Measurements from ENCODE around the gene FAM168A.
A peak's percentile ranks its signal among the peaks of the same experiment; 100 is the strongest.

The FAM168A gene

DNA sequence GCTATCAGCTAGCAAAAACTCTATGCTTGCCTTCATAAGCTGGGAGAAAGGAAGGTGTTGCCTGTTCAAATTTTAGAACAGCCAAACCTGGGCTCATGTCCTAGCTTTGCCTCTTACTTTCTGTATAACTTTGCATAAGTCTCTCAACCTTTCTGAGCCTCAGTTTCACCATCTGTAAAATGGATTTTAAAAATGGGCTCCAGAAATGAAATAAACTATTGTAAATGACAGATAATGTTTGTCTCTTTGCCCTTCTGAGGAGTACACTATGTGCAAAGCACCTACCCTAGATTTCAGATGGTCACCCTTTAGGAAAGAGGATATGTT, 68.7 kb downstream of the FAM168A start:
- FAIRE-seq (no peak), DNase-seq (ENCODE audit: insufficient read length, low spot score) (no peak)
- TF ChIP-seq POLR2A (IDR thresholded peaks at IDR 0.05; ENCODE audit: low read depth, low read length) = no peak

DNA sequence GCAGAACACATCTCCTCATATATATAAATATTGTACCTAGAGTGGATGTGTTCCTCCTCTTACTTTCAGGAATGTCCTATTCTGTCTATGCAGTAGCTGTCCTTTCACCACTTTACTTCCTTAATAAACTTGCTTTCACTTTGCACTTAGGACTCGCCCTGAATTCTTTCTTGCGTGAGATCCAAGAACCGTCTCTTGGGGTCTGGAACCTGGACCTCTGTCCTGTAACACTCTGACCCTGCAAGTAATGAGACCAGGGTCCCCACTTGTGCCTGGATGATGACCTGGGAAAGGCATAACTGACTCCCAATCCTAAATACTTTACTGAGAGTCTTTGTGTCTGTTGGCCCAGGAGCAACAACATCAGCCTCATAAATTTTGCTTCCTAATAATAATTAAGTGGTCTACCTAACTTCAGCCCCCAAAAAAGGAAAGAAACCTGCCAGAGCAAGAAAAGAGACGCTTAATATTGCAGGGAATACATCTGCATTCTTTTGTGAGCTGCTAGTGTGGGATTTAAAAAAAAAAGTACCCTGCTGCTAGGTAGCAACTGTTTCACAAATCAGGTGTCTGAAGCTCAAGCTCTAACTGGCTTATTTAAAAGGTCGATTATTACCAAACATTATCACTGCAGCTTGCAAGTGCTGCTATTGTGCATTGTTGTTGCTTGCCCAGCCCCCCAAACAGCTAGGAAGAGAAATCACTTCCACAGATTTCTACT, 69.3 kb downstream of the FAM168A start:
- FAIRE-seq (no peak), DNase-seq (ENCODE audit: insufficient read length, low spot score) (no peak)
- TF ChIP-seq POLR2A (IDR thresholded peaks at IDR 0.05; ENCODE audit: low read depth, low read length) = no peak

DNA sequence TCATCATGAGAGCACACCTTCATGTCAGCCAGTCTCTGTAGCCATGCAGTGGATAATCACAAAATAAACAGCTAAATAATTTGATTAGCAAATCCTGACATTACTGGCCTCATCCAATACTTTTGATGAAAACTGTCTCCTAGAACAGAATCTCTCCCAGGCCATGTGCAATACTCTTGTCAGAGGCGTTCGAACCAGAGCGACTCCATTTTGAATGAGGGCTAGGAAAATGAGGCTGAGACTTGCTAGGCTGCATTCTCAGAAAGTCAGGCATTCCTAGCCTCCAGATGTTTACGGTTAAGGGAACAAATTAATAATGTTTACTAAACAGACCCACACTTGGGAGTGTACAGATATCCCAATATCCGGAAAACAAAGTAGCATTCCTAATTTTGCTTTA, 69.9 kb downstream of the FAM168A start:
- TF ChIP-seq POLR2A (IDR thresholded peaks at IDR 0.05; ENCODE audit: low read depth, low read length) = no peak
- DNase-seq (ENCODE audit: insufficient read length, low spot score) (no peak), FAIRE-seq (no peak)

DNA sequence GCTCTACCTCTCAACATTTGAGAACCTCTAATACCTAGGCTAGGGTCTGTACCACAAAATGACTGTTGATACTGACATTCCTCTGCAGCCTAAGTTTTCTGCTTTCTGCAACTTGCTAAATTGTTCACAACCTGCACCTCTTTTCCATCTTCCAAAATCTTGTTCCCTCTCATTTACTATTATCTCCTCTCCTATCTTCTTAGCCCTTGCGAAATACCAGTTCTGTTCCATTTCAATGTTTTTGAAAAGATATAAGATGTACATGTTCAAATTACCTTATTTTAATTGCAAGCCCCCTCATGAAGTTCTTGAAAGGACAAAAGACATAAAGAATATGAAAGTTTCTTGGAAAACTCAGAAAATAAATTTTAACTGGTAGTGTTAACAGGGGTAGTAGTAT, 72.3 kb downstream of the FAM168A start:
- TF ChIP-seq POLR2A (IDR thresholded peaks at IDR 0.05; ENCODE audit: low read depth, low read length) = no peak
- FAIRE-seq = no peak
- no peak for DNase-seq (ENCODE audit: insufficient read length, low spot score)

DNA sequence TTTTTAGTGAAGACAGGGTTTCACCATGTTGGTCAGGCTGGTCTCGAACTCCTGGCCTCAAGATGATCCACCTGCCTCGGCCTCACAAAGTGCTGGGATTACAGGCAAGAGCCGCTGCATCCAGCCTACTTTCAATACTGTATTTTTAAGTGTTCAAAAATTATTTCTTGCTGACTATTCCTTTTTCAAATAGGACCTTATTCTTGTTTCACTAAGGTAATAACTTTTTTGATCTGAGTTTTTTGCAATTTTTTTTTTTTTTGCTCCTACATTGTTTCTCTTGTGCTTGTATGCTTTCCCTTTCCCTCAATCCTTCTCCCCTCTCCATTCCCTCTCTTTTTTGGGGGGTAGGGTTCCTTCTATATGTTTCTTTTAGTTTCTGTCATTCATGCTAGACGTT, 73.1 kb downstream of the FAM168A start:
- TF ChIP-seq POLR2A (IDR thresholded peaks at IDR 0.05; ENCODE audit: low read depth, low read length) = no peak
- no peak for DNase-seq (ENCODE audit: insufficient read length, low spot score)
- no peak for FAIRE-seq

DNA sequence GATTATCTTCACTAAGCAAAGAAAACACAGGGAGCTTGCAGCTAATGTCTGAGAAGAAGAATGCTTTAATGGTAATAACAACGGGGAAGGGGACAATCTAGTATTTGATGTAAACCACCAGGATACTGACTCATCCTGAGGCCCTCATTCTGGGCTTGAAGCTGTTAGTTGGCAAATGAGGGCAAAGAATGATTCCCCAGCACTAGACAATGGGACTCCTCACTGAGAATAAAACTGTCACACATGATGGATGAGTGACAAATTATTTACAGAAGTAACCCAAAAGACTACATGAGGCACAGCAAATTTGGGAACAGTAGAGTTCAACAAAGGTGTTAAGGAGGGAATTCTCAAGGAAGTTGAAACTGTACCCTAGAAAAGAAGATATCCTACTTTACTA, 76.3 kb downstream of the FAM168A start:
- peak; percentile 58 for FAIRE-seq
- no peak for TF ChIP-seq POLR2A (IDR thresholded peaks at IDR 0.05; ENCODE audit: low read depth, low read length)
- DNase-seq (ENCODE audit: insufficient read length, low spot score) = peak; percentile 11

DNA sequence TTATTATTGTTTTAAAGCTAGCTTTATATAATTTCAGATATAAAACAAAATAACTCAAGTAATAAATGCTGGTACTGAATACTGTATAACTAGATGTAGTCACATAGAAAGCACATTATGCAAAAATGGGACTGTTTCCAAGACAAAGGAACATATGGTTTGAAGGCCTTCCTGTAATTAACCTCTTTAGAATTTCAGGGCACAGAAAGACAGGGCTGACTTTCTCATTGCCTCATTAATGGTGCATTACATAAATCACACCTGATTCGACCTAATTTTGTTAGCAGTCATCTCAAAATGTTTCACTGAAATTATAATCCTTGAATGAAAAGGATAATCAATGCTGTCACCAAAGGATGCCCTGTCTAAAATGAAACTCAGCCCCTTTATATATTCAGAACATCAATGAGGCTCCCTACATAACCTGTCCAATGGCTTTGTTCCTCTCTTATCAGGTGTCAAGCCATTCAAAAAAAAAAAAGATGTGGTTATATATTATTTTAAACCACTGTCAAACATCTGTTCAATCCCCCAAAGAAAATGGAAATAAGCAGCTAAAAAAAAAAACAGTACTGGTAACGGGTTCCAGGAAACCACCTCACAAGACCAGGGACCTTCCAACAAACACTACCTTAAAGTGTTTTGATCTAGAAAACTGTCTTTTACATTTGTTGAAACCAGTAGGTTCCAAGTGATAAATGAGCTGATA, 77.4 kb downstream of the FAM168A start:
- no peak for TF ChIP-seq POLR2A (IDR thresholded peaks at IDR 0.05; ENCODE audit: low read depth, low read length)
- no peak for DNase-seq (ENCODE audit: insufficient read length, low spot score)
- no peak for FAIRE-seq

DNA sequence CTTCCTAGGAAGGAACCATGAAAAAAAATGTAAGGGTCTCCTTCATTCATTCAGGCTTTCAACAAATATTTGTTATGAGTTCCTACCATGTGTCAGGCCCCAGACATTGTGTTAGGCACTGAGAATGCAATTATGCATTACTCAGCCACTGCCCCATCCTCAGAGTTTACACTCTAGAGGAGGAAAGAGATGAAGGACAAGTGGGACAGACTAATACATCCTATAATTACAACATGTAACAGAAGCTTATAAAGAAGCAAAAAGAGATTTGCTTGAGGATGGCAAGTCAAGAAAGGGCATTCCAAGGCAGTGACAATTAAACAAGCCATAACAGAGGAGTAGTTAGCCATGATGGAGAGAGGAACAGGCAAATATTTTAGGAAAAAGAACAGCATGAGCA, 78.6 kb downstream of the FAM168A start:
- DNase-seq (ENCODE audit: insufficient read length, low spot score) = no peak
- TF ChIP-seq POLR2A (IDR thresholded peaks at IDR 0.05; ENCODE audit: low read depth, low read length) = no peak
- no peak for FAIRE-seq

DNA sequence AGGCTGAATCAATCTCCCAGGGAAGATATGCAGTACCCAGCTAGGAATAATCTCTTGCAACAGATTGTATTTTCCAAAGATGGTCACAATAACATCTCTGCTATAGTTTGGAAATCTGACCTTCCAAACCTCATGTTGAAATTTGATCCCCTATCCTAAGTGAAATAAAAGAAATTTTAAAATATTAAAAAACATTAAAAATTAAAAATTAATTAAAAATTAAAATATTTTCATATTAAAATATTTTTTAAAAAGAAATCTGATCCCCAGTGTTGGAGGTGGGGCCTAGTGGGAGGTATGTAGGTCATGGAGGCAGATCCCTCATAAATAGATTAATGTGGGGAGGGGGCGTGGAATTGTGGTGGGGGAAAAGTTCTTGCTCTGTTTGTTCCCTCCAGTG, 79.7 kb downstream of the FAM168A start:
- DNase-seq (ENCODE audit: insufficient read length, low spot score) (no peak), FAIRE-seq (no peak)
- no peak for TF ChIP-seq POLR2A (IDR thresholded peaks at IDR 0.05; ENCODE audit: low read depth, low read length)

DNA sequence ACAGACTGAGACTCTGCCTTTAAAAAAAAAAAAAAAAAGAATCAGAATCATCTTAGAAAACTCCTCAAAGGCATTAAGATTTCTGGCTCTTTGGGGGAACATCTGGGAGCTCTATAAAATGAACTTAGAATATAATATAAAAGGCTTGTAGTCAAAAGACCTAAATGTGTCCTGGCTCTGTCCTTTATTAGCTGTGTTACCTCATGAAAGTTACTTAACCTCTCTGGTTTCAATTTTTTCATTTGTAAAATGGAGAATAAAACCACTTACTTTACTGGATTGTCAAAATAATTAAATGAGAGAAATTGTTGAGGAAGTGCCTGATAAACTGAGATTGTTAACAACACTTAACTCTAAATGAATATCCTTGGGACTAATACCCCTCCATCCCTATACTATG, 81.8 kb downstream of the FAM168A start:
- FAIRE-seq = no peak
- no peak for TF ChIP-seq POLR2A (IDR thresholded peaks at IDR 0.05; ENCODE audit: low read depth, low read length)
- no peak for DNase-seq (ENCODE audit: insufficient read length, low spot score)

DNA sequence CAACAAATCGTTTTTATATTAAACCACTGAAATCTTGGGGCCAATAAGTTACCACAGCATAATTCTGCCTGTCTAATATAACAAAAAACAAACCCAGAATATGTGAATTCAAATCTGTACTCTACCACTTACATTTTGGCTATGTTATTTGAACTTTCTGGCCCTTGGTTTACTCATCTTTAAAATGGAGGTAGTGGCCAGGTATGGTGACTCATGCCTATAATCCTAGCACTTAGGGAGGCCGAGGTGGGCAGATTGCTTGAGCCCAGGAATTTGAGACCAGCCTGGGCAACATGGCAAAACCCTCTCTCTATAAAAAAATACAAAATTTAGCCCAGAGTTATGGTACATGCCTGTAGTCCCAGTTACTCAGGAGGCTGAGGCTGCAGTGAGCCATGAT, 84.2 kb downstream of the FAM168A start:
- FAIRE-seq = no peak
- no peak for TF ChIP-seq POLR2A (IDR thresholded peaks at IDR 0.05; ENCODE audit: low read depth, low read length)

DNA sequence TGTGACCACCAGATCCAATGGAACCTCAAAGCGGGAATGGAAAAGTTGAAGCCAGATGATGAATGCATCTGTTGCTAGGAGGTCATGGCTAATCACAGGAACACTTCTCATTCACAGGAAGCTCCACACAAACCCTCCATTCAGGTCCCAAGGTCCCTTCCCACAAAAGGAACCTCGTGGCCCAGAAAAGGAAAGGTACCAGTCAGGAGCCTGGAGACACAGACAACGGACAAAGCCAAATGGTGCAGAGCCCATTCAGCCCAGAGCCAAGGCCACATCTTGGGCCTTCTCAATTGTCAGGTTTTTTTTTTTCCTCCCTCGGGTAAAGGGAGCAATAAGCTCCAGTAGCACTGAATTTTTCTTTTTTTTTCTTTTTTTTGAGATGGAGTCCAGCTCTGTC, 87.0 kb downstream of the FAM168A start:
- FAIRE-seq (no peak), DNase-seq (ENCODE audit: insufficient read length, low spot score) (no peak)
- no peak for TF ChIP-seq POLR2A (IDR thresholded peaks at IDR 0.05; ENCODE audit: low read depth, low read length)

More for the DNA sequence above, 84.2 kb downstream of the FAM168A start:
- no peak for DNase-seq (ENCODE audit: insufficient read length, low spot score)

DNA sequence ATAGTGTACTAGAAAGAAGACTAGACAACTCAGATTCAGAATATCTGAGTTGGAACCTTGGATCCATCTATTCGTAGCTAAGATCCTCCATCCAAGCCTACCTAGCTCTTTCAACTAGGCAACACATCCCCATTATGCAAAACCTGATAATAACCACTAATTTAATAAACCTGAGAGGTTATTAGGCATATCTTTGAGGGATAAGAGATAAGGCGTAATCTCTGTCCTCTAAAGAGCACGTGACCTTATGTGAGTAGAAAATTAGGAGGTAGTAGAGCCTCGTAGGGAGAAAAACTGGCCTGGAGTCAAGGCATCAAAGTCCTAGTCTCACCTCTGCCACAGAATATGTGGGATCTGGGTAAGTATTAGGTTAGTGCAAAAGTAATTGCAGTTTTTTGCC, 87.8 kb downstream of the FAM168A start:
- no peak for FAIRE-seq
- DNase-seq (ENCODE audit: insufficient read length, low spot score) = no peak
- TF ChIP-seq POLR2A (IDR thresholded peaks at IDR 0.05; ENCODE audit: low read depth, low read length) = no peak

DNA sequence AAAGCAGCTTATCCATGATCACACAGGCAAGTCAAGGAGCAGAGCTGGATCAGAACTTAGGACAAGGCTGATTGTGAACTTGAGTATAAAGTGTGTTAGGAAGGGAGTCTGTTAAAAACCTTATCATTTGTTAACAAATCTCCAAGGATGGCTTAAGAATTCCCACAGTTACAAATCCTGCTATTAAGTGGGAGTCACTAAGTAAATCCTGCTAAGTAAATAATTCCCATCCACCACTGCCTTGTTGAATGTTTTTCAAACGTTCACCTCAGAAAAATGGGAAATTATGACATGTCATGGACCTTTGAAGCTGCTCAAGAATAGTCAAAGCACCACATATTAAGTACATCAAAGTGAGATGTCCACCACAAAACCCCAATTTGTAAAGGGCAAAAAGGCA, 88.7 kb downstream of the FAM168A start:
- DNase-seq (ENCODE audit: insufficient read length, low spot score) = no peak
- no peak for FAIRE-seq
- TF ChIP-seq POLR2A (IDR thresholded peaks at IDR 0.05; ENCODE audit: low read depth, low read length) = no peak

All from H54 (cell line).